Upper lobe of right lung (tissue), 1 donor: Measurements from ENCODE around the gene CFTR. TPM values are rescaled to one million over a fixed set of nuclear protein-coding genes. Genes with fewer than 3 reads are reported as not detected.
"Not testable (repeated sequence)": the region's sequence is repeated elsewhere in the genome, so short reads cannot be mapped to it uniquely, and the experiment has no call there.

Experiments used
- ATAC-seq: fragments of 200-7000 bp; cut with Tn5 transposase; one replicate; pipeline ENCODE4 v1.9.1; 2020; ENCODE audit warnings: mild to moderate bottlenecking, moderate library complexity
- DNase-seq: peaks from one replicate; pipeline ENCODE4 v3.0.0-alpha.2; 2020
- H3K27ac ChIP-seq: fragments of 200-600 bp; one replicate; pipeline ENCODE4 v1.8.0; 2022
- H3K27me3 ChIP-seq: fragments of 200-600 bp; one replicate; pipeline ENCODE4 v1.8.0; 2022; ENCODE audit warnings: mild to moderate bottlenecking
- H3K36me3 ChIP-seq: fragments of 200-600 bp; one replicate; pipeline ENCODE4 v1.8.0; 2022
- H3K4me1 ChIP-seq: fragments of 200-600 bp; one replicate; pipeline ENCODE4 v1.8.0; 2022
- H3K4me3 ChIP-seq: fragments of 200-600 bp; one replicate; pipeline ENCODE4 v1.8.0; 2022; ENCODE audit warnings: mild to moderate bottlenecking
- H3K9me3 ChIP-seq: fragments of 200-600 bp; one replicate; pipeline ENCODE4 v1.8.0; 2022
- CTCF ChIP-seq: fragments of 200-600 bp; IDR thresholded peaks from one replicate; pipeline ENCODE4 v1.8.0; 2022; ENCODE audit warnings: antibody characterized with exemption
- intact Hi-C: fragments of 100-400 bp; cut with DNase I; formaldehyde crosslinking; loops from one replicate; pipeline ENCODE4 v1.11.0; 2022
- total RNA-seq: library from RNA; stranded (reverse); fragmentation: NEBNext Ultra II Directional; extraction: Animal tissue kit (Norgen Biotek cat#: 25700); gene quantifications from one replicate; pipeline ENCODE4 v1.2.1, GENCODE V29; 2021
- donor health status: DM: no; HTN: yes; CAD: no; lungs with severe emphysema.

Gene CFTR
- total RNA-seq, 1 donor from 2014 or later: 28.0 TPM

- Histone ChIP-seq H3K9me3 (no peaks in the 10 kb centered on the region), H3K36me3 (no peaks in the 10 kb centered on the region), H3K27me3 (no peaks in the 10 kb centered on the region), H3K4me1 (no peaks in the 10 kb centered on the region), H3K4me3 (no peak overlapping the region), H3K27ac (no peak overlapping the region)
- intact Hi-C loops: no loop called here
- no peak for TF ChIP-seq CTCF
- ATAC-seq: no peak
- no peak for DNase-seq
Measured at GRCh38 chr7:117704063-117704462, 224.2 kb downstream of the CFTR start.

- intact Hi-C loops: no loop called here
- no peaks in the 10 kb centered on the region for H3K9me3 ChIP-seq
- no peaks in the 10 kb centered on the region for H3K27me3 ChIP-seq
- no peak overlapping the region for H3K4me3 ChIP-seq
- no peak for DNase-seq
- ATAC-seq: no peak
- no peak overlapping the region for H3K27ac ChIP-seq
- H3K36me3 ChIP-seq: no peaks in the 10 kb centered on the region
- no peaks in the 10 kb centered on the region for H3K4me1 ChIP-seq
- TF ChIP-seq CTCF: no peak
Measured at GRCh38 chr7:117705630-117706029, 225.8 kb downstream of the CFTR start.

- no peak overlapping the region for H3K27ac ChIP-seq
- H3K4me3 ChIP-seq: no peak overlapping the region
- intact Hi-C loops: no loop called here
- no peaks in the 10 kb centered on the region for H3K4me1 ChIP-seq
- TF ChIP-seq CTCF: no peak
- DNase-seq (no peak), ATAC-seq (no peak)
- H3K9me3 ChIP-seq: no peaks in the 10 kb centered on the region
- H3K36me3 ChIP-seq: no peaks in the 10 kb centered on the region
- no peaks in the 10 kb centered on the region for H3K27me3 ChIP-seq
Measured at GRCh38 chr7:117706210-117706609, 226.4 kb downstream of the CFTR start.

- intact Hi-C loops: no loop called here
- Histone ChIP-seq H3K4me3 (no peak overlapping the region), H3K4me1 (no peaks in the 10 kb centered on the region), H3K27me3 (no peaks in the 10 kb centered on the region), H3K9me3 (no peaks in the 10 kb centered on the region), H3K27ac (no peak overlapping the region), H3K36me3 (no peaks in the 10 kb centered on the region)
- DNase-seq (no peak), ATAC-seq (no peak)
- TF ChIP-seq CTCF: no peak
Measured at GRCh38 chr7:117707080-117707479, 227.3 kb downstream of the CFTR start.

- H3K27me3 ChIP-seq, ATAC-seq, H3K36me3 ChIP-seq, DNase-seq, intact Hi-C loops, H3K27ac ChIP-seq, H3K4me3 ChIP-seq, H3K9me3 ChIP-seq, H3K4me1 ChIP-seq: not testable (repeated sequence)
Measured at GRCh38 chr7:117708173-117708572, 228.3 kb downstream of the CFTR start.

- H3K27me3 ChIP-seq: no peaks in the 10 kb centered on the region
- intact Hi-C loops: no loop called here
- no peak overlapping the region for H3K4me3 ChIP-seq
- ATAC-seq (no peak), DNase-seq (no peak)
- H3K27ac ChIP-seq: no peak overlapping the region
- no peaks in the 10 kb centered on the region for H3K9me3 ChIP-seq
- TF ChIP-seq CTCF: no peak
- H3K4me1 ChIP-seq: no peaks in the 10 kb centered on the region
- no peaks in the 10 kb centered on the region for H3K36me3 ChIP-seq
Measured at GRCh38 chr7:117711556-117711955, 231.7 kb downstream of the CFTR start.
